Sigmoid colon (tissue), 4 donors: ENCODE measurements around the gene SLC25A24.

Experiments
- POLR2A ChIP-seq, 2 donors: fragments of 450-650 bp; IDR thresholded peaks; one replicate each; pipeline ENCODE4 v1.6.1; 2016; ENCODE audit warnings: antibody characterized with exemption in 2 of 2, mild to moderate bottlenecking in 2 of 2, moderate library complexity in 2 of 2
- POLR2AphosphoS5 ChIP-seq, 4 donors: sonication (generic); formaldehyde crosslinking; IDR thresholded peaks; one replicate each; pipeline ENCODE4 v1.6.1; 2017; ENCODE audit warnings: antibody characterized with exemption in 4 of 4
- TF ChIP-seq, protein P1 (sequence below), 4 experiments: fragments of 450-650 bp in 3 of 4; fragments of 200-600 bp in 1 of 4; IDR thresholded peaks; one replicate each; pipeline ENCODE4 v1.5.1; 2016 to 2019; ENCODE audit warnings: antibody characterized with exemption in 4 of 4, mild to moderate bottlenecking in 3 of 4, moderate library complexity in 2 of 4

DNA sequence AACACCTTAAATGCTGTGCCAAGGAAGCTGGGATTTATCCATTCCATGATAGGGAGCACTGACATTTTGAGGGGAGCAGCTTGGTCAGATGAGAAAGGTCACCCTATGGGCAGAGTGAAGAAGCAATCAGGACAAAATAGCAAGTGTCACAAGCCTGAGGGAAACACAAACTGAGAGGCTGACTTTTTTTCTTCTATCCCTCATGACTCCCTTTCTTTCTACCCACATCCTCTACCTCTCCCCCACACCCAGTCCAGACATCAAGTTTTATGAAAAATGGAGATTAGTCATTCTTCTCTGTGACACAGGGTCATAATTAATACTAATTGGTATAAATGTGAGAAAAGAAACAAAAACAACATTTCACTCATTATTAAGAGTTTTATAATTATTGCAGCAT lies 103.1 kb downstream of the SLC25A24 start:
- TF ChIP-seq, protein P1, sequence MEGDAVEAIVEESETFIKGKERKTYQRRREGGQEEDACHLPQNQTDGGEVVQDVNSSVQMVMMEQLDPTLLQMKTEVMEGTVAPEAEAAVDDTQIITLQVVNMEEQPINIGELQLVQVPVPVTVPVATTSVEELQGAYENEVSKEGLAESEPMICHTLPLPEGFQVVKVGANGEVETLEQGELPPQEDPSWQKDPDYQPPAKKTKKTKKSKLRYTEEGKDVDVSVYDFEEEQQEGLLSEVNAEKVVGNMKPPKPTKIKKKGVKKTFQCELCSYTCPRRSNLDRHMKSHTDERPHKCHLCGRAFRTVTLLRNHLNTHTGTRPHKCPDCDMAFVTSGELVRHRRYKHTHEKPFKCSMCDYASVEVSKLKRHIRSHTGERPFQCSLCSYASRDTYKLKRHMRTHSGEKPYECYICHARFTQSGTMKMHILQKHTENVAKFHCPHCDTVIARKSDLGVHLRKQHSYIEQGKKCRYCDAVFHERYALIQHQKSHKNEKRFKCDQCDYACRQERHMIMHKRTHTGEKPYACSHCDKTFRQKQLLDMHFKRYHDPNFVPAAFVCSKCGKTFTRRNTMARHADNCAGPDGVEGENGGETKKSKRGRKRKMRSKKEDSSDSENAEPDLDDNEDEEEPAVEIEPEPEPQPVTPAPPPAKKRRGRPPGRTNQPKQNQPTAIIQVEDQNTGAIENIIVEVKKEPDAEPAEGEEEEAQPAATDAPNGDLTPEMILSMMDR (IDR thresholded peaks at IDR 0.05): no peak
- TF ChIP-seq POLR2AphosphoS5 (IDR thresholded peaks at IDR 0.05): no peak
- TF ChIP-seq POLR2A (IDR thresholded peaks at IDR 0.05): no peak
